ENCODE results near the gene ADRB2. TPM values are rescaled to one million over a fixed set of nuclear protein-coding genes. Genes with fewer than 3 reads are reported as not detected.

The ADRB2 gene
- total RNA-seq, 4 donors from 2014 or later: 1.00 to 3.5 (median 1.7) TPM

- peak overlapping the region in 1 of 4 donors; percentile 9 for H3K4me3 ChIP-seq
- H3K4me1 ChIP-seq: peaks cover 4 to 24% (median 12%) of the 10 kb centered on the region in 4 donors
These were observed 3.8 kb downstream of the ADRB2 start for GRCh38 chr5:148830211-148830610.

GRCh38 chr5:148831590-148832565 lies 5.5 kb downstream of the ADRB2 start:
- Histone ChIP-seq H3K9me3 (no peaks in the 10 kb centered on the region), H3K36me3 (no peaks in the 10 kb centered on the region), H3K27me3 (no peaks in the 10 kb centered on the region), H3K4me1 (peaks cover 0 to 16% (median 9%) of the 10 kb centered on the region in 4 donors), H3K4me3 (no peak overlapping the region), H3K27ac (peak overlapping the region; percentile 4 to 69 (median 32))
- in situ Hi-C loops (cut with MboI; ENCODE audit: low pct_ligation_motif_present in 1 of 4, low pct_unique_long_range_greater_than_20kb in 1 of 4, low sequenced_read_pairs in 3 of 4): no loop called here
- intact Hi-C loops (cut with DNase I; ENCODE audit: low total_unique reads): no loop called here
- 76 to 87% methylated on average over 4 to 8 of the region's 8 CpGs for WGBS, 2 donors (ENCODE audit: low coverage in 1 of 2)
- TF ChIP-seq POLR2AphosphoS5 (IDR thresholded peaks at IDR 0.05) (peak in 1 of 3 donors; percentile 29), EP300 (IDR thresholded peaks at IDR 0.05; ENCODE audit: low read depth) (no peak), POLR2A (IDR thresholded peaks at IDR 0.05) (no peak)
- no peak for DNase-seq

More at GRCh38 chr5:148830211-148830610, 3.8 kb downstream of the ADRB2 start:
- Histone ChIP-seq H3K27ac (peak overlapping the region in 1 of 4 donors; percentile 85), H3K9me3 (no peaks in the 10 kb centered on the region), H3K36me3 (no peaks in the 10 kb centered on the region), H3K27me3 (no peaks in the 10 kb centered on the region)
- in situ Hi-C loops (cut with MboI; ENCODE audit: low pct_ligation_motif_present in 1 of 4, low pct_unique_long_range_greater_than_20kb in 1 of 4, low sequenced_read_pairs in 3 of 4) (no loop called here), intact Hi-C loops (cut with DNase I; ENCODE audit: low total_unique reads) (no loop called here)
- no peak for TF ChIP-seq EP300 (IDR thresholded peaks at IDR 0.05; ENCODE audit: low read depth)
- TF ChIP-seq POLR2A (IDR thresholded peaks at IDR 0.05): no peak
- TF ChIP-seq CTCF (IDR thresholded peaks at IDR 0.05): no peak
- TF ChIP-seq POLR2AphosphoS5 (IDR thresholded peaks at IDR 0.05): no peak
- DNase-seq: no peak
- whole genome bisulfite sequencing, 2 donors (ENCODE audit: low coverage in 1 of 2): 74 to 86% methylated on average over 1 to 2 of the region's 2 CpGs

GRCh38 chr5:148833122-148833521 lies 6.7 kb downstream of the ADRB2 start:
- 46 to 63% methylated on average over 2 of the region's 2 CpGs for WGBS, 2 donors (ENCODE audit: low coverage in 1 of 2)
- H3K27ac ChIP-seq: peak overlapping the region in 1 of 4 donors; percentile 69
- DNase-seq: no peak
- TF ChIP-seq POLR2AphosphoS5 (IDR thresholded peaks at IDR 0.05) (no peak), CTCF (IDR thresholded peaks at IDR 0.05) (no peak), EP300 (IDR thresholded peaks at IDR 0.05; ENCODE audit: low read depth) (no peak), POLR2A (IDR thresholded peaks at IDR 0.05) (no peak)
- in situ Hi-C loops (cut with MboI; ENCODE audit: low pct_ligation_motif_present in 1 of 4, low pct_unique_long_range_greater_than_20kb in 1 of 4, low sequenced_read_pairs in 3 of 4) (no loop called here), intact Hi-C loops (cut with DNase I; ENCODE audit: low total_unique reads) (no loop called here)
- H3K4me1 ChIP-seq: peaks cover 0 to 14% (median 6%) of the 10 kb centered on the region in 4 donors
- H3K4me3 ChIP-seq: no peak overlapping the region
- H3K36me3 ChIP-seq: no peaks in the 10 kb centered on the region
- no peaks in the 10 kb centered on the region for H3K9me3 ChIP-seq
- no peaks in the 10 kb centered on the region for H3K27me3 ChIP-seq

GRCh38 chr5:148833925-148834324 lies 7.5 kb downstream of the ADRB2 start:
- in situ Hi-C loops (cut with MboI; ENCODE audit: low pct_ligation_motif_present in 1 of 4, low pct_unique_long_range_greater_than_20kb in 1 of 4, low sequenced_read_pairs in 3 of 4) (no loop called here), intact Hi-C loops (cut with DNase I; ENCODE audit: low total_unique reads) (no loop called here)
- Histone ChIP-seq H3K36me3 (no peaks in the 10 kb centered on the region), H3K4me1 (peaks cover 0 to 14% (median 2%) of the 10 kb centered on the region in 4 donors), H3K9me3 (no peaks in the 10 kb centered on the region), H3K4me3 (no peak overlapping the region), H3K27ac (peak overlapping the region in 1 of 4 donors; percentile 10), H3K27me3 (no peaks in the 10 kb centered on the region)
- WGBS, 2 donors (ENCODE audit: low coverage in 1 of 2): 83% methylated on average over 2 of the region's 2 CpGs; no CpG with 5 or more reads in 1 of the 2 donors
- DNase-seq: no peak
- TF ChIP-seq EP300 (IDR thresholded peaks at IDR 0.05; ENCODE audit: low read depth): no peak
- no peak for TF ChIP-seq CTCF (IDR thresholded peaks at IDR 0.05)
- no peak for TF ChIP-seq POLR2A (IDR thresholded peaks at IDR 0.05)
- TF ChIP-seq POLR2AphosphoS5 (IDR thresholded peaks at IDR 0.05): no peak
